Neural progenitor cell (in vitro differentiated cells): ENCODE measurements around the gene TEX14. TPM values are rescaled to one million over a fixed set of nuclear protein-coding genes. Genes with fewer than 3 reads are reported as not detected.

ENCODE experiments used
- DNase-seq: peaks from one replicate; pipeline ENCODE4 v3.0.0-alpha.2; 2016; ENCODE audit warnings: low spot score
- H2AFZ ChIP-seq: fragments of 200-600 bp; sonication (generic); replicated peaks from 2 replicates; pipeline ENCODE4 v1.6.1; 2016; ENCODE audit warnings: antibody characterized with exemption
- H3F3A ChIP-seq: fragments of 200-600 bp; sonication (generic); 2 replicates; pipeline ENCODE4 v1.6.1; 2016; ENCODE audit warnings: antibody characterized with exemption, low read depth
- H3K27ac ChIP-seq: fragments of 200-600 bp; sonication (generic); 2 replicates; pipeline ENCODE4 v1.5.1; 2016; ENCODE audit warnings: mild to moderate bottlenecking
- H3K27me3 ChIP-seq: fragments of 200-600 bp; sonication (generic); 2 replicates; pipeline ENCODE4 v1.6.1; 2016; ENCODE audit warnings: mild to moderate bottlenecking, moderate library complexity
- H3K36me3 ChIP-seq: fragments of 200-600 bp; sonication (generic); 2 replicates; pipeline ENCODE4 v1.5.1; 2016
- H3K4me1 ChIP-seq: fragments of 200-600 bp; sonication (generic); 2 replicates; pipeline ENCODE4 v1.6.1; 2016; ENCODE audit warnings: mixed run types
- H3K4me2 ChIP-seq: fragments of 200-600 bp; sonication (generic); 2 replicates; pipeline ENCODE4 v1.6.1; 2016
- H3K4me3 ChIP-seq: fragments of 200-600 bp; sonication (generic); 2 replicates; pipeline ENCODE4 v1.5.1; 2016
- H3K79me2 ChIP-seq: fragments of 200-600 bp; sonication (generic); 2 replicates; pipeline ENCODE4 v1.6.1; 2016; ENCODE audit warnings: low read depth
- H3K9ac ChIP-seq: fragments of 200-600 bp; sonication (generic); 2 replicates; pipeline ENCODE4 v1.6.1; 2016
- H3K9me3 ChIP-seq: fragments of 200-600 bp; sonication (generic); 2 replicates; pipeline ENCODE4 v1.5.1; 2016; ENCODE audit warnings: low read depth
- H4K20me1 ChIP-seq: fragments of 200-600 bp; sonication (generic); 2 replicates; pipeline ENCODE4 v1.6.1; 2016; ENCODE audit warnings: low read depth
- H3K27ac Mint-ChIP-seq: 3 replicates; pipeline ENCODE4 v1.8.0; 2021; ENCODE audit warnings: mixed read lengths
- H3K27me3 Mint-ChIP-seq: 2 replicates; pipeline ENCODE4 v1.8.0; 2022; ENCODE audit warnings: low read depth, mild to moderate bottlenecking, inconsistent platforms, moderate library complexity, mixed read lengths; ENCODE audit not compliant: insufficient read depth
- H3K36me3 Mint-ChIP-seq: 3 replicates; pipeline ENCODE4 v1.8.0; 2021; ENCODE audit warnings: mixed read lengths
- H3K4me1 Mint-ChIP-seq: 3 replicates; pipeline ENCODE4 v1.8.0; 2021; ENCODE audit warnings: mixed read lengths
- H3K4me3 Mint-ChIP-seq: 3 replicates; pipeline ENCODE4 v1.8.0; 2021; ENCODE audit warnings: mild to moderate bottlenecking, moderate library complexity, mixed read lengths
- H3K9me3 Mint-ChIP-seq: 3 replicates; pipeline ENCODE4 v1.8.0; 2020; ENCODE audit warnings: mixed read lengths
- EZH2 ChIP-seq: fragments of 200-600 bp; sonication (generic); IDR thresholded peaks from 2 replicates; pipeline ENCODE4 v1.6.1; 2017; ENCODE audit warnings: antibody characterized with exemption, mild to moderate bottlenecking, moderate library complexity
- EZH2phosphoT487 ChIP-seq: fragments of 200-600 bp; sonication (generic); IDR thresholded peaks from 2 replicates; pipeline ENCODE4 v1.6.1; 2017; ENCODE audit warnings: antibody characterized with exemption
- total RNA-seq: library from RNA; depleted of rRNA; stranded (reverse); fragments of >200 nt; gene quantifications from 2 replicates; pipeline ENCODE4 v1.2.3, GENCODE V29; 2015; ENCODE audit warnings: low replicate concordance
- TF ChIP-seq, protein P1 (sequence below): fragments of 200-600 bp; sonication (generic); IDR thresholded peaks from 2 replicates; pipeline ENCODE4 v1.5.1; 2017; ENCODE audit warnings: antibody characterized with exemption, mild to moderate bottlenecking

Gene TEX14
- total RNA-seq, 1 donor from 2014 or later, result 0.09 TPM

DNA sequence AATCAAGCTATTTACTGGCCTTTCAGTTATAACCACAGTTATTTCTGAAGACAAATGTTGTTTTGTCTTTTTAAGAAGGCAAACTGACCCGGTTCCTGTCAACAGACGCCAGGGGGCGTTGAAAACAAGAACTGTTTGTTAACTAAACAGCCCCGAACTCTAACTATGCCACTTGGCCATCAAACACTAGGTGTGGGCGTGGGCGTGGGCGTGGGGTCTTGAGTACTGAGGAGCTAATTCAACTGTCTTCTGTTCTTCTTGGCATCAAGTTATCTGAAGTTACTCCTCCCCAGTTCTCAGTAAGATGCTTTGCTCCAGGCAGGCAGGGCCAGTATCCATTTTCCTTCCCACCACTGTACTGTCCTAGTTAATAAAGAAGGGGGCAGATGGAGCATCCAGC is 114.1 kb downstream of the TEX14 start:
- no peak overlapping the region for H3K9ac ChIP-seq
- no peak overlapping the region for H3K4me3 Mint-ChIP-seq
- no peaks in the 10 kb centered on the region for H3K27me3 ChIP-seq
- no peak overlapping the region for H3K27ac Mint-ChIP-seq
- H3K36me3 Mint-ChIP-seq, result no peaks in the 10 kb centered on the region
- no peaks in the 10 kb centered on the region for H4K20me1 ChIP-seq
- no peaks in the 10 kb centered on the region for H3F3A ChIP-seq
- no peaks in the 10 kb centered on the region for H3K36me3 ChIP-seq
- no peaks in the 10 kb centered on the region for H3K79me2 ChIP-seq
- peaks cover 5% of the 10 kb centered on the region for H3K4me1 ChIP-seq
- H2AFZ ChIP-seq, result peak overlapping the region; percentile 88
- H3K4me3 ChIP-seq, result no peak overlapping the region
- H3K9me3 Mint-ChIP-seq, result no peaks in the 10 kb centered on the region
- no peaks in the 10 kb centered on the region for H3K4me1 Mint-ChIP-seq
- no peak overlapping the region for H3K4me2 ChIP-seq
- H3K9me3 ChIP-seq, result no peaks in the 10 kb centered on the region
- no peaks in the 10 kb centered on the region for H3K27me3 Mint-ChIP-seq
- TF ChIP-seq EZH2phosphoT487, result no peak
- TF ChIP-seq EZH2, result no peak
- TF ChIP-seq, protein P1, sequence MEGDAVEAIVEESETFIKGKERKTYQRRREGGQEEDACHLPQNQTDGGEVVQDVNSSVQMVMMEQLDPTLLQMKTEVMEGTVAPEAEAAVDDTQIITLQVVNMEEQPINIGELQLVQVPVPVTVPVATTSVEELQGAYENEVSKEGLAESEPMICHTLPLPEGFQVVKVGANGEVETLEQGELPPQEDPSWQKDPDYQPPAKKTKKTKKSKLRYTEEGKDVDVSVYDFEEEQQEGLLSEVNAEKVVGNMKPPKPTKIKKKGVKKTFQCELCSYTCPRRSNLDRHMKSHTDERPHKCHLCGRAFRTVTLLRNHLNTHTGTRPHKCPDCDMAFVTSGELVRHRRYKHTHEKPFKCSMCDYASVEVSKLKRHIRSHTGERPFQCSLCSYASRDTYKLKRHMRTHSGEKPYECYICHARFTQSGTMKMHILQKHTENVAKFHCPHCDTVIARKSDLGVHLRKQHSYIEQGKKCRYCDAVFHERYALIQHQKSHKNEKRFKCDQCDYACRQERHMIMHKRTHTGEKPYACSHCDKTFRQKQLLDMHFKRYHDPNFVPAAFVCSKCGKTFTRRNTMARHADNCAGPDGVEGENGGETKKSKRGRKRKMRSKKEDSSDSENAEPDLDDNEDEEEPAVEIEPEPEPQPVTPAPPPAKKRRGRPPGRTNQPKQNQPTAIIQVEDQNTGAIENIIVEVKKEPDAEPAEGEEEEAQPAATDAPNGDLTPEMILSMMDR, result peak; percentile 83
- H3K27ac ChIP-seq, result no peak overlapping the region
- peak; percentile 86 for DNase-seq

DNA sequence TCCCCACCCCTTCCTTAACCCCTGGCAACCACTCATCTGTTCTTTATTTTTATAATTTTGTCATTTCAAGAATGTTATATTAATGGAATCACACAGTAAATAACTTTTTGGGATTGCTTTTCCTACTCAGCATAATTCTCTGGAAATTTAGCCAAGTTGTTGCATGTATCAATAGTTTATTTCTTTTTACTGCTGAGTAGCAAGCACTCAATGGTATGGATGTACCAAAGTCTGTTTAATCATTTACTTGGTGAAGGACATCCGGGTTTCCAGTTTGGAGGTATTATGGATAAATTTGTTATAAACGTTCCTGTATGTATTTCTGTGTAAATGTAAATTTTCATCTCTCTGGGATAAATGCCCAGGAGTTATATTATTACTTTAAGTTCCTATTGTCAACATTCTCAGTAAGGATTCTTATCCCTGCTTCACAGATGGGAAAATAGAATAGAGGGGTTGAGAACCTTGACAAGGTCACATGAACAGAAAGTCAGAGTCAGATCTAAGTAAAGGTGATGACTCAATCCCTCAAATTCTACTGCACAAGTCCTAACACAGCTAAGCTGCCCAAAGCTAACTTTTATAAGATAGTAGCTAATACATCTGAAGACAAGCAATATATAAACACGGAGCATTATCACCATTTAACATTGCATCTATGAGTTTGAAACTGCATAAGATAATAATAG is 115.0 kb downstream of the TEX14 start:
- Histone ChIP-seq H3K4me3 (no peak overlapping the region), H3F3A (no peaks in the 10 kb centered on the region), H2AFZ (no peak overlapping the region), H3K79me2 (no peaks in the 10 kb centered on the region), H4K20me1 (no peaks in the 10 kb centered on the region), H3K4me1 (peaks cover 6% of the 10 kb centered on the region), H3K36me3 (no peaks in the 10 kb centered on the region), H3K9me3 (no peaks in the 10 kb centered on the region), H3K27ac (no peak overlapping the region), H3K27me3 (no peaks in the 10 kb centered on the region), H3K9ac (no peak overlapping the region), H3K4me2 (no peak overlapping the region)
- Mint-ChIP-seq H3K9me3 (no peaks in the 10 kb centered on the region), H3K27me3 (no peaks in the 10 kb centered on the region), H3K27ac (no peak overlapping the region), H3K36me3 (no peaks in the 10 kb centered on the region), H3K4me1 (no peaks in the 10 kb centered on the region), H3K4me3 (no peak overlapping the region)
- DNase-seq, result no peak
- TF ChIP-seq EZH2phosphoT487, result no peak
- TF ChIP-seq, protein P1, result no peak

DNA sequence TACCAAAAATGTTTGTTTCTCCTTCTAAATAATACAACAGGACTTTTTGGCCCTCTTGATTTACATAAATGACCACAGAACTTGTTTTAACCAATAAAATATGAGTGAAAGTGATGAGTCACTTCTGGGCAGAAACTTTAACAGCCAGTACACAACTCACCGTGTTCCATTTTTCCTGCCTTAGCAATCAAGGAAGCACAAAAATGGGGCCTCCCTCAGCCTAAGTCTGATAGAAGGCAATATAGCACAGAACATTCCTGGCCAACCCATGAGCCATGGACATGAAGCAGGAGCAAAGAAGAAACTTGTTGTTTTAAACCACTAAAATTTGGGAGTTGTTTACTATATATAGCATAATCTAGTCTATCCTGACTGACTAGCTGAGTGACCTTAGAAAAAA is 116.3 kb downstream of the TEX14 start:
- H3K4me1 ChIP-seq, result peaks cover 6% of the 10 kb centered on the region
- Mint-ChIP-seq H3K4me1 (no peaks in the 10 kb centered on the region), H3K4me3 (no peak overlapping the region), H3K36me3 (no peaks in the 10 kb centered on the region), H3K27ac (no peak overlapping the region), H3K27me3 (peaks cover 3% of the 10 kb centered on the region), H3K9me3 (no peaks in the 10 kb centered on the region)
- H3K9ac ChIP-seq, result no peak overlapping the region
- no peaks in the 10 kb centered on the region for H3K27me3 ChIP-seq
- DNase-seq, result no peak
- H3K4me3 ChIP-seq, result no peak overlapping the region
- H4K20me1 ChIP-seq, result no peaks in the 10 kb centered on the region
- no peaks in the 10 kb centered on the region for H3K9me3 ChIP-seq
- H3K79me2 ChIP-seq, result no peaks in the 10 kb centered on the region
- peaks cover 6% of the 10 kb centered on the region for H3F3A ChIP-seq
- no peaks in the 10 kb centered on the region for H3K36me3 ChIP-seq
- no peak overlapping the region for H3K4me2 ChIP-seq
- TF ChIP-seq EZH2, result no peak
- TF ChIP-seq, protein P1, result no peak
- no peak for TF ChIP-seq EZH2phosphoT487
- H3K27ac ChIP-seq, result no peak overlapping the region
- H2AFZ ChIP-seq, result no peak overlapping the region
